ES-I3 (cell line): ENCODE data around the gene POLQ.

Source experiments
- H3K36me3 ChIP-seq: 2 replicates; pipeline ENCODE4 v1.6.1; 2013; ENCODE audit warnings: mild to moderate bottlenecking, low read length, control low read depth, moderate library complexity; ENCODE audit not compliant: insufficient read depth
- H3K4me1 ChIP-seq: 2 replicates; pipeline ENCODE4 v1.6.1; 2013; ENCODE audit warnings: mild to moderate bottlenecking, control low read depth, low read length; ENCODE audit not compliant: insufficient read depth
- H3K9ac ChIP-seq: 2 replicates; pipeline ENCODE4 v1.6.1; 2013; ENCODE audit warnings: low read depth, mild to moderate bottlenecking, low read length, moderate library complexity
- H3K9me3 ChIP-seq: 2 replicates; pipeline ENCODE4 v1.6.1; 2013; ENCODE audit warnings: mild to moderate bottlenecking, low read length, moderate library complexity; ENCODE audit not compliant: control insufficient read depth, insufficient read depth

The POLQ gene

DNA sequence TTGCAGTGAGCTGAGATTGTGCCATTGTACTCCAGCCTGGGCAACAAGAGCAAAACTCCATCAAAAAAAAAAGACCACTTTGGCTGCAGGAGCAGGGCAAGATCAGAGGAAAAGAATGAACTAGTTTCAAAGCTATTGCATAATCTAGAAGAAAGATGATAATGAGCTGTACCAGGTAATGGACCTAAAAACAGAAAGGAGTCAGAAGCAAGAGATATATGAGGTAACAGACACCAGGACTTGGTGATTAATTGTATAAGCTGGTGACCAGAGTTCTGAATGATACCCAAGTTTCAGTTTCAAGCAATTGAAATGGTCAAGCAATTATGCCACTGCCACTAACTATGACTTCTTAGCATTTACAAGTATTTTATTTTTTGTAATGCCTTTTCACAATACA lies 2.9 kb downstream of the POLQ start:
- Histone ChIP-seq H3K9me3 (no peaks in the 10 kb centered on the region), H3K9ac (no peak overlapping the region), H3K4me1 (no peaks in the 10 kb centered on the region), H3K36me3 (peaks cover 9% of the 10 kb centered on the region)

DNA sequence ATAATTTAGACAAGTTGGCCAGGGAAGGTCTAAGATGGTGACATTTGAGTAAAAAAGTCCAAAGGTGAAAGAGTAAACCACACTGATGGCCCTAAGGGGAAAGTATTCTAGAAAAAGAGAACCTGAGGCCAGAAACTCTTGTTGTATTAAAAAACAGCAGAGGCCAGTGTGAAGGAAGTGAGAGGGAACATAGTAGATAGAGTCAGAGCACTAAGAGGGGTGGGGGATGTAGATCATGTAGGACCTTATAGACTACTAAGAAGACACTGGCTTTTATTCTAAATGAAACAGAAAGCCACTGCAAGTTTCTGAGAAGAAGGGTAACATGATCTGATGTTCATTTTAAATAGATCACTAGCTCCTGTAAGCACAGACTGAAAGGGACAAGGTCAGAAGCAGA lies 14.5 kb downstream of the POLQ start:
- H3K9me3 ChIP-seq, result no peaks in the 10 kb centered on the region
- no peak overlapping the region for H3K9ac ChIP-seq
- peaks cover 13% of the 10 kb centered on the region for H3K36me3 ChIP-seq
- H3K4me1 ChIP-seq, result no peaks in the 10 kb centered on the region

DNA sequence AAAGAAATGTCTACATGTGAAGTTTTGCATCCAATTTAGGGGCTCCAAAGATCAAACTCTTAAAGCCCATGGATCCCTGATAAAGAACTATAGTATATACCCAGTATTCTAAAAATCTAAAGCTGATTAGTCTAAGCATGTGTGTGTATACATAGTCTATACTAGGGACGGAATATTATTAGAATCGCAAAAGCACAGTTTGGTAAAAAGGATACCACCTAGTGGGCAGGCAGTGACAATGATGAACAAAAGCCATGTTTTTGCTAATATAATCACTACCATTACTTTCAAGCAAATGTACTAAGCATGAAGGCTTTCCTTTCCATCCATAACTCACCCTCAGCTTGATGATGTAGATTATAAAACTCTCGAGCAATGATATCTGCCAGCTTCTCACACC lies 16.5 kb downstream of the POLQ start:
- H3K4me1 ChIP-seq, result no peaks in the 10 kb centered on the region
- H3K9me3 ChIP-seq, result no peaks in the 10 kb centered on the region
- no peak overlapping the region for H3K9ac ChIP-seq
- H3K36me3 ChIP-seq, result peaks cover 17% of the 10 kb centered on the region

DNA sequence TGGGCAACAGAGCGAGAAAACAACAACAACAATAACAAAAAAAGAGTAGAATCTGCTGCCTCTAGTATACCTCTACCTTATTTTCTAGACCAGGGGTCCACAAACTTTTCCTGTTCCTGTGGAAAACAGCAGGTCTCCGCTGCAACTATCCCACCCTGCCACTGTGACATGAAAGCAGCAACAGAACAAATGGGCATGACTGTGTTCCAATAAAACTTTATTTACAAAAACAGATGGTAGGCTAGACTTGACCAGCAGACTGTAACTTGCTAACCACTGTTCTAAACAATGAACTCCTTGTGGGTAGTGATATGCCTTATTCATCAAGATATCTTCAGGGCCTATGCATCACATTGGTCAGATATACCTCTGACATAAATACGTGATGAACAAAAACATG lies 25.3 kb downstream of the POLQ start:
- H3K9me3 ChIP-seq, result no peaks in the 10 kb centered on the region
- H3K9ac ChIP-seq, result no peak overlapping the region
- no peaks in the 10 kb centered on the region for H3K4me1 ChIP-seq
- peaks cover 3% of the 10 kb centered on the region for H3K36me3 ChIP-seq

DNA sequence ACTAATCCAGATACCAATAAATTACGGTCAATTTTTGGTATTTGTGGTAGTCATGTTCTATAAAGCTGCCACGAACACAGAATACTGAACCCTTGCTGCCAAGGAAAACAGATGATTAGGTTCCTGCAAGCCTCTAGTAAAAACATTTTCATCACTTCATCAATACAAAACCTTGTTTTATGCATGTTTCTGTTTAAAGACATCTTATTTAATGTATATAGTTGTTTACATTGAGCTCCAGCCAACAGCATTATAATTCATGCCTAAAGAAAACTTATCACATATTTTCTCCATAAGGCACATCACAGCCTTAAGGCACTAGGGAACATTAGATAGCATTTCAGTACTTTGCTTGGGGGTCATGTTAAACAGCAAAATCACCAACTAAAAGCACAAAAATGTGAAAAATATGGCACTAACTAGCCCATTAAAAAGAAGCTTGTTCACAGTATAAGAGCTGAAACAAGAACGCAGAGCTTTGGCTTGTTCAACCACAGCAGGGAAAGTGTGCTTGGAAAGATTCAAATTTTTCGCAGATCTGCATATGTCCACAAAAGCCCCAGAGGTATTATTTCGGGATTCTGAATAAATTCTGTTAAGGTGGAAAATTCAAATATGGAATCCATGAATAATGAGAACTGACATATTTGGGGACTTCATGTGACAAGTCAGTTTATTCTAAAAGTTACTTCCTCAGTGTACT lies 27.7 kb downstream of the POLQ start:
- no peaks in the 10 kb centered on the region for H3K4me1 ChIP-seq
- H3K36me3 ChIP-seq, result peaks cover 3% of the 10 kb centered on the region
- H3K9ac ChIP-seq, result no peak overlapping the region
- H3K9me3 ChIP-seq, result no peaks in the 10 kb centered on the region

DNA sequence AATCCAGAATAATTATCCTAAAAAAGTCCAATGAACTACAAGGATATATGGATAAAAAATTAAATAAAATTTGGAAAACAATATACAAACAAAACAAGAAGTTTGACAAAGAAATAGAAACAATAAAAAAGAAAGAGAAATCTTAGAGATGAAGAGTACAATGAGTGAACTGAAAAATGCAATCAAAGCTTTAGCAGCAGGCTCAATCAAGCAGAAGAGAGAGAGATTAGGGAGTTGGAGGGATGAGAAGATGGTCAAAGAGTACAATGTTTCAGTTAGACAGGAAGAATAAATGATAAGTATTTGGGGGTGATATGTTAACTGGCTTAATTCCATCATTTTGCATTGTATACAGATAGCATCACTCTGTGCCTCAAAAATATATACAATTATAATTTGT lies 29.9 kb downstream of the POLQ start:
- Histone ChIP-seq H3K9me3 (no peaks in the 10 kb centered on the region), H3K36me3 (peaks cover 3% of the 10 kb centered on the region), H3K9ac (no peak overlapping the region), H3K4me1 (no peaks in the 10 kb centered on the region)

DNA sequence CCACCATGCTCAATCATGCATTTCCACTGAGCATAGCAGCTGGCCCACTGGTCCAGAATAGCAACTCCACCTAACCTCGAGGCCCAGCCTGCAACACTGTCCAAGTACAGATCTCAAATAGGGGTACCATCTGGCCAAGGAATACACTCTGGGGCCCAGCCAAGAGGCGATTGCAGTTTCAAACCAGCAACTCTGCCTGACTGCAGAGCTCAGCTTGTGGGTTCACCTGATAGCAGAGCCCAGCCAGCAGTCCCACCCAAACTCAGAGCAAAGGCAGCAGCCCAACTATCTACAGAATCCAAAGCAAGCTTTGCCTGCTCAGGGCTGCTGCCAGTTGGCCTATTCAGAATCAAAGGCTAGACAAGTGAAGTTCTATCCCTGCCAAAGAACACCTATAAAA lies 30.5 kb downstream of the POLQ start:
- no peak overlapping the region for H3K9ac ChIP-seq
- no peaks in the 10 kb centered on the region for H3K9me3 ChIP-seq
- no peaks in the 10 kb centered on the region for H3K4me1 ChIP-seq
- peaks cover 3% of the 10 kb centered on the region for H3K36me3 ChIP-seq

DNA sequence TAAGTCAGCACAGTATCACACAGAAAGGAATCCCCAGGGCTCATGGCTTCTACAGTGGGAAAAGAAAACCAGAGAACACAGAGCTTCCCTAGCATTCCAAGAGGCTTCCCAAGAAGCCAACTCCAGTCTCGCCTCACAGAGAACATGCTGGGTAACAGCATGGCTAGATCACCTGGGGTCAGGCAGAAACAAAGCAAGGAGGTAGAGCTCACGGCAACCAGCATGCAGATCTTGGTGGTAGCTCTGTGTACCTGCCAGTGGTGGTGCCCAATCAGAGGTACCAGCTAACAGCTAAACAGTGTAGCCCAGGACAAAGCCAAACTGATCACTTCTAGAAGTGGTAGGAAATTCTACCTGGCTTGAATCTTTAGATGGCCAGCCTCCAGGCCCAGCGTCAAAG lies 31.3 kb downstream of the POLQ start:
- peaks cover 1% of the 10 kb centered on the region for H3K36me3 ChIP-seq
- H3K9ac ChIP-seq, result no peak overlapping the region
- no peaks in the 10 kb centered on the region for H3K9me3 ChIP-seq
- H3K4me1 ChIP-seq, result no peaks in the 10 kb centered on the region

DNA sequence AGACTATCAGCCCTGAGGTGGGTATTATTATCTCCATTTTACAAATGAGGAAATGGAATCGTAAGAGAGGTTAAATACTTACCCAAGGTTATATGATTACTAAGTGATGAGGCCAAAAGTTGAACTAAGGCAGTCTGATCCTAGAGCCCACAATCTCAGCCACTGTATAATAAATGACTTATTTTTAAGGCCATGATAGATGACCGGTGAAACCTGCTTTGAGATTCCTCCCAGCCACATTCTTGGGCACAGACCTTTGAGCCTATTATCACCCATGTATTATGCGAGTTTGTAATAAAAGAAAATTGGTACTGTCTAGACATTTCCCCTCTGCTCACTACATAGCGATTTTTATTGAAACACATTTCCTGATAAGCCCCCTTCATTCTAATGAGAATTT lies 37.4 kb downstream of the POLQ start:
- Histone ChIP-seq H3K9ac (no peak overlapping the region), H3K9me3 (no peaks in the 10 kb centered on the region), H3K4me1 (no peaks in the 10 kb centered on the region), H3K36me3 (0 out of 2 replicates have a peak, but pooled peaks cover 12% of the 10 kb centered on the region)

DNA sequence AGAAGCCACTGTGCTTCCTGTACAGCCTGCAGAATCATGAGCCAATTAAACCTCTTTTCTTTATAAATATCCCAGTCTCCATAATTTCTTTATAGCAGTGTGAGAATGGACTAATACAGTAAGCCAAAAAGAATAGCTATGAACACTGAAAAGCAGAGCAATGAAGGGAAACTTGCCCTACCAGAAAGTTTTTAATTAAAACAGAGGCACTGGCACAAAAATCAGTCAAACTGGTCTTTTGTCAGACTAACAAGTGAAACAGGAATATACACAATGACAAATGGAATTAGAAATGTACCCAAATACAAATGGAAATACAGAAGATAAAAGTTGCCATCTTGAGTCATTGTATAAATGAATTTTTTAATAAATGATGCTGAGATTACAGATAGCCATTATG lies 40.5 kb downstream of the POLQ start:
- H3K4me1 ChIP-seq, result no peaks in the 10 kb centered on the region
- peaks cover 12% of the 10 kb centered on the region; the same call in 1 of the 2 replicates for H3K36me3 ChIP-seq
- H3K9me3 ChIP-seq, result no peaks in the 10 kb centered on the region
- H3K9ac ChIP-seq, result no peak overlapping the region

DNA sequence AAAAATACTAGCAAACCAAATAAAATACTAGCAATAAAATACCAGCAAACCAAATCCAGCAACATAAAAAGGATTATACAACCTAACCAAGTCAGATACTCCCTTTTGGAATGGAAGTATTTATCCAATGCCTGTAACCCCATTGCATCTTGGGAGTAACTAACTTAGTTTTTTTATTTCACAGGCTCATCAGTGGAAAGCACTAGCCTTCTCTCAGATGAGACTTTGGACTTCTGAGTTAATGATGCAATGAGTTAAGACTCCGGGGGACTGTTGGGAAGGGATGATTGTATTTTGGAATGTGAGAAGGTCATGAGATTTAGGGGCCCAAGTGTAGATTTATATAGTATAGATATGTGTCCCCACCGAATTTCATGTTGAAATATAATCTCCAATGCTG lies 41.2 kb downstream of the POLQ start:
- H3K9ac ChIP-seq, result no peak overlapping the region

DNA sequence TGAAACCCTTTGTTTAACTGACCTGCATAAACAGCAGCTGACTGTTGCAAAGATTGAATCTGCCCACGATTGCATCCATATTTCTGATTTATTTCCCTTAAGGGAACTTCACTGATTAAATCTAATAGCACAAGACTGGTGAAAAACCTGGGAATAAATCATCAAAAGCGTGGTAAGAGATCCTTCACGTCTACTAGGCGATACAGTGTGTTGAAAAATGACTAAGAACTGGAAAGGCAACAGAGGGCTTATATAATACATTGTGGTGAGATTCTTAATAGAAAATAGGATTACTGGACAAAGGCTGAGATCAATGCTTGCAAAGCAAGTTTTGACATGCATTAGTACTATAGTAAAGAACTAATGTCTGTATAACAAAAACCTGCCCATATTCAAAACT lies 49.0 kb downstream of the POLQ start:
- no peaks in the 10 kb centered on the region; the same call in none of the 2 replicates for H3K36me3 ChIP-seq
- H3K9me3 ChIP-seq, result no peaks in the 10 kb centered on the region
- no peaks in the 10 kb centered on the region for H3K4me1 ChIP-seq
- no peak overlapping the region for H3K9ac ChIP-seq

More for the DNA sequence above, 41.2 kb downstream of the POLQ start:
- Histone ChIP-seq H3K36me3 (peaks cover 12% of the 10 kb centered on the region; the same call in 1 of the 2 replicates), H3K4me1 (no peaks in the 10 kb centered on the region), H3K9me3 (no peaks in the 10 kb centered on the region)

DNA sequence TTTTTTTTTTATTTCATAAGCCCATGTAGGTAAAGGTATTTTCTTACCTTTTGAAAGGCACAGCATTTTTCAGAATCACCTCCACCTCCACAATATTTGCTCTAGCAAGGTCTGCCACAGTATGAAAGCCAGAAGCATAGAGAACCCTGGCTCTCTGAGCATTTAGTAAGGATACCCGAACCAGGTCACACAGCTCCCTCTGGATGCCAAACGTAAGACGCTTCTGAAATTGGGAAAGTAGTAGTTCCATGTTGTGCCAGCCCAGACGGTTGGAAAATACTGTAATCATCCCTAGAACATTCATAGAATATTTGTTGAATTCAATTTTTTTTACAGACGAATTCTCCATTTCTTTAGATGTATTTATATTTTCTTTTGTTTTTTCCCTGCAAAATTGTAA lies 52.4 kb downstream of the POLQ start:
- no peaks in the 10 kb centered on the region for H3K9me3 ChIP-seq
- H3K9ac ChIP-seq, result no peak overlapping the region
- H3K4me1 ChIP-seq, result no peaks in the 10 kb centered on the region
- H3K36me3 ChIP-seq, result peaks cover 18% of the 10 kb centered on the region

DNA sequence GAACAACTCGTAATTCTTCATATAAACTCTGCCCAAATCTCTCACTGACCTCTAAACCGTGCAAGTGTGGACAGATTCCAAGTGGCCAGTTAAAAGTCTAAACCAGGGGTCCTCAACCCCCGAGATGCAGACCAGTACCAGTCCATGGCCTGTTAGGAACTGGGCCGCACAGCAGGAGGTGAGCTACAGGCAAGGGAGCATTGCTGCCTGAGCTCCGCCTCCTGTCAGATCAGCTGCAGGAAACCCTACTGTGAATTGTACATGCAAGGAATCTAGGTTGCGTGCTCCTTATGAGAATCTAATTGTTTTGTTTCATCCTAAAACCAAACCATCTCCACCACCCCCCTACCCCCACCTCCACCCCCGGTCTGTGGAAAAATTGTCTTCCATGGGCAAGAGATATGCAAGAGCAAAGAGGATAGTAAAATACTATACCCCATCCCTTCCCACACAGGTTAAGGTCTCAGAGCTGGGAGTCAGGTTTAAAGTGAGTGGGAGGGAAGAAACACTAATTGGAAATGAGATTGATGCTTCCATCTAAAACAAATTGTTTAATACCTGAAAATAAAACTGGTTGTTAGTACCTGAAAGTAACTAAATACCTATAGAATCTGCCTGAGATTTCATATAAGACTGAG lies 54.0 kb downstream of the POLQ start:
- peaks cover 20% of the 10 kb centered on the region for H3K36me3 ChIP-seq
- H3K9me3 ChIP-seq, result no peaks in the 10 kb centered on the region
- H3K9ac ChIP-seq, result no peak overlapping the region
- H3K4me1 ChIP-seq, result no peaks in the 10 kb centered on the region

DNA sequence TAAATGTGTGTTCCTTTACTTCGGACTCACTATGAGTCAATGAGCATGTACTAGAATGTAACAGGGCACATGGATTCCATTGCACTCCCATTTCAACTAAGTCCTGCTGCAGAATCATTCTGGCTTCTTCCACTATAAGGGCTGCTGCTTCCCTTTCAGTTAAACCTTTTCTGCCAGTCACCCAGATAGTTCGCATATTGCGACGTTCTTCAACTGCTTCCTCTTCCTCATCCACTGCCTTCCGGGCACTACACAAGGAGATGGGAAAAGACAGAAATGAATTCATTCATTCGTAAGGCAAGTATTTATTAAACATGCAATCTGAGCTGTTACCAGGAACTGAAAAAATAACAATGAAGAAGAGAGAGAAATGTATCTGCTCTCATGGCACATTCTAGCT lies 55.6 kb downstream of the POLQ start:
- Histone ChIP-seq H3K4me1 (no peaks in the 10 kb centered on the region), H3K9ac (no peak overlapping the region), H3K36me3 (peaks cover 20% of the 10 kb centered on the region), H3K9me3 (no peaks in the 10 kb centered on the region)
